ENCODE measurements around the gene SUSD1.

- TF ChIP-seq CTCF (IDR thresholded peaks at IDR 0.05; ENCODE audit: poor library complexity, severe bottlenecking) (no peak), POLR2AphosphoS5 (IDR thresholded peaks at IDR 0.05) (no peak), REST (IDR thresholded peaks at IDR 0.05; ENCODE audit: borderline replicate concordance) (no peak), EP300 (conservative IDR thresholded peaks at IDR 0.05; ENCODE audit: poor library complexity, severe bottlenecking) (no peak), EZH2 (IDR thresholded peaks at IDR 0.05; ENCODE audit: borderline replicate concordance, insufficient read depth, low read length, poor library complexity, severe bottlenecking) (no peak), TAF1 (IDR thresholded peaks at IDR 0.05; ENCODE audit: low read depth) (no peak), RAD21 (conservative IDR thresholded peaks at IDR 0.05) (no peak), MXI1 (conservative IDR thresholded peaks at IDR 0.05; ENCODE audit: poor library complexity, severe bottlenecking) (no peak)
These were observed 123.3 kb downstream of the SUSD1 start for GRCh38 chr9:112051812-112052211.

Data from neural cell (in vitro differentiated cells).